Testis (tissue), 2 donors: ENCODE data around the gene TAP2.

Experiments used
- CTCF ChIP-seq, 3 experiments: fragments of 450-650 bp in 2 of 3; fragments of 200-600 bp in 1 of 3; sonication (generic) in 1 of 3; IDR thresholded peaks; one replicate each; pipeline ENCODE4 v1.5.1; 2016 to 2019; ENCODE audit warnings: antibody characterized with exemption in 3 of 3, mild to moderate bottlenecking in 2 of 3, moderate library complexity in 1 of 3
- POLR2A ChIP-seq: fragments of 450-650 bp; IDR thresholded peaks from one replicate; pipeline ENCODE4 v1.6.1; 2017; ENCODE audit warnings: antibody characterized with exemption, mild to moderate bottlenecking, moderate library complexity

DNA sequence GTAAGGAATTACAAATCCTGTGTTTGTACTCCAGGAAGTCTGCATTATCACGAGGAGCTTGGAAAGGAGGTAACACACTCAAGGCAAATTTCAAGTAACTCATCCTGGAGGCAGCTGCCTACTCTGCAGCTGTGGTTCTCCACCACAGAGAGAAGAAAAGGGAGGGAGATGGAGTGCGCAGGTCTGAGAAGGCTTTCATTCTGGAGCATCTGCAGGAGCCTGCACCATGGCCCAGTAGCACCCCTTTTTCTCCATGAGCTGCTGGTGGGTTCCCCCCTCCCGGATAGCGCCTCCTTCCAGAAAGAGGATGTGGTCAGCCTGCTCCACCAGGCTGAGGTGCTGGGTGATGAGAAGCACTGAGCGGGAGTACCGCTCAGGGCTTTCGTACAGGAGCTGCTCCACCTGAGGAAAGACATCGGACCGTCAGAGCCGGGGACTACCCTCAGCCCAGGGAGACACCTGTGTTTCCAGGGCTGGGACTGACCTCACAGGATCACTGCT lies 6.9 kb upstream of the TAP2 start:
- TF ChIP-seq CTCF (IDR thresholded peaks at IDR 0.05) (no peak), POLR2A (no peak)
